Endodermal cell (in vitro differentiated cells): ENCODE results near the gene IKBIP. TPM values are rescaled to one million over a fixed set of nuclear protein-coding genes. Genes with fewer than 3 reads are reported as not detected.

Source experiments
- DNase-seq: peaks from one replicate; pipeline ENCODE4 v3.0.0-alpha.2; 2017
- H3K27ac ChIP-seq: 2 replicates; pipeline ENCODE4 v1.5.1; 2013; ENCODE audit warnings: mild to moderate bottlenecking, low read depth, low read length, moderate library complexity
- H3K27me3 ChIP-seq: 2 replicates; pipeline ENCODE4 v1.6.1; 2013; ENCODE audit warnings: mild to moderate bottlenecking, low read length, moderate library complexity; ENCODE audit not compliant: insufficient read depth, control insufficient read depth, poor library complexity, severe bottlenecking
- H3K36me3 ChIP-seq: 2 replicates; pipeline ENCODE4 v1.7.0; 2013; ENCODE audit warnings: mild to moderate bottlenecking, low read length, moderate library complexity; ENCODE audit not compliant: control insufficient read depth, insufficient read depth
- H3K4me1 ChIP-seq: one replicate; pipeline ENCODE4 v1.7.0; 2013; ENCODE audit warnings: low read length; ENCODE audit not compliant: control insufficient read depth, insufficient read depth
- H3K4me3 ChIP-seq: 2 replicates; pipeline ENCODE4 v1.5.1; 2013; ENCODE audit warnings: mild to moderate bottlenecking, low read length, moderate library complexity
- H3K9ac ChIP-seq: 2 replicates; pipeline ENCODE4 v1.6.1; 2013; ENCODE audit warnings: mild to moderate bottlenecking, low read length, moderate library complexity; ENCODE audit not compliant: poor library complexity, severe bottlenecking; ENCODE audit errors: extremely low read depth
- H3K9me3 ChIP-seq: 2 replicates; pipeline ENCODE4 v1.6.1; 2013; ENCODE audit warnings: mild to moderate bottlenecking, low read length, moderate library complexity; ENCODE audit not compliant: control insufficient read depth
- H3K27ac Mint-ChIP-seq: 2 replicates; pipeline ENCODE4 v1.8.0; 2020; ENCODE audit warnings: mixed read lengths
- H3K27me3 Mint-ChIP-seq: 2 replicates; pipeline ENCODE4 v1.8.0; 2021; ENCODE audit warnings: mild to moderate bottlenecking, mixed read lengths; ENCODE audit not compliant: insufficient read depth
- H3K36me3 Mint-ChIP-seq: 2 replicates; pipeline ENCODE4 v1.8.0; 2020; ENCODE audit warnings: low read depth, mixed read lengths
- H3K4me1 Mint-ChIP-seq: 2 replicates; pipeline ENCODE4 v1.8.0; 2020; ENCODE audit warnings: mixed read lengths
- H3K4me3 Mint-ChIP-seq: 2 replicates; pipeline ENCODE4 v1.8.0; 2020; ENCODE audit warnings: mild to moderate bottlenecking, moderate library complexity, mixed read lengths
- H3K9me3 Mint-ChIP-seq: 2 replicates; pipeline ENCODE4 v1.8.0; 2020; ENCODE audit warnings: mild to moderate bottlenecking, mixed read lengths
- CTCF ChIP-seq: fragments of 200-600 bp; sonication (generic); conservative IDR thresholded peaks from 2 replicates; pipeline ENCODE4 v1.5.0; 2021; ENCODE audit warnings: antibody characterized with exemption, mild to moderate bottlenecking
- WGBS, 2 experiments: methylation state at CpG; one replicate each; pipeline versions ENCODE4 v1.1.5 to v1.1.7; 2013; ENCODE audit warnings: missing lambda C conversion rate in 2 of 2, mixed read lengths in 1 of 2; ENCODE audit not compliant: insufficient coverage in 1 of 2, insufficient read length in 1 of 2; 5-methylcytosine and 5-hydroxymethylcytosine counted together
- total RNA-seq, 2 donors: library from RNA; stranded (reverse); fragmentation: NEBNext Ultra II Directional in 1 of 2; extraction: Animal tissue kit (Norgen Biotek cat#: 25700) in 1 of 2; gene quantifications; 2 replicates in 1 of 2; 3 replicates in 1 of 2; pipeline ENCODE4 v1.2.1, GENCODE V29; 2021

The IKBIP gene
- total RNA-seq, 2 donors from 2014 or later: 10.6 to 16.3 TPM

GRCh38 chr12:98671459-98671858 is 26.9 kb upstream of the IKBIP start:
- Histone ChIP-seq H3K4me3 (no peak overlapping the region), H3K4me1 (no peaks in the 10 kb centered on the region), H3K36me3 (peaks cover 74% of the 10 kb centered on the region), H3K27ac (no peak overlapping the region), H3K9me3 (no peaks in the 10 kb centered on the region), H3K27me3 (no peaks in the 10 kb centered on the region), H3K9ac (no peak overlapping the region)
- DNase-seq: no peak
- Mint-ChIP-seq H3K36me3 (peaks cover 44% of the 10 kb centered on the region), H3K27ac (no peak overlapping the region), H3K4me1 (no peaks in the 10 kb centered on the region), H3K9me3 (no peaks in the 10 kb centered on the region), H3K27me3 (no peaks in the 10 kb centered on the region), H3K4me3 (no peak overlapping the region)
- no peak for TF ChIP-seq CTCF
- 93 to 97% methylated on average over 7 of the region's 7 CpGs for WGBS, 2 experiments

GRCh38 chr12:98669751-98670150 is 25.2 kb upstream of the IKBIP start:
- Histone ChIP-seq H3K9me3 (no peaks in the 10 kb centered on the region), H3K27ac (no peak overlapping the region), H3K4me3 (no peak overlapping the region), H3K27me3 (no peaks in the 10 kb centered on the region), H3K36me3 (peaks cover 78% of the 10 kb centered on the region), H3K4me1 (no peaks in the 10 kb centered on the region), H3K9ac (no peak overlapping the region)
- WGBS, 2 experiments: 93 to 94% methylated on average over 3 of the region's 3 CpGs
- Mint-ChIP-seq H3K4me1 (no peaks in the 10 kb centered on the region), H3K36me3 (peaks cover 48% of the 10 kb centered on the region), H3K4me3 (no peak overlapping the region), H3K27me3 (no peaks in the 10 kb centered on the region), H3K9me3 (no peaks in the 10 kb centered on the region), H3K27ac (no peak overlapping the region)
- no peak for TF ChIP-seq CTCF
- no peak for DNase-seq

GRCh38 chr12:98660521-98660920 is 15.9 kb upstream of the IKBIP start:
- Histone ChIP-seq H3K9ac (no peak overlapping the region), H3K9me3 (no peaks in the 10 kb centered on the region), H3K27me3 (no peaks in the 10 kb centered on the region), H3K36me3 (peaks cover 80% of the 10 kb centered on the region), H3K27ac (no peak overlapping the region), H3K4me3 (no peak overlapping the region), H3K4me1 (no peaks in the 10 kb centered on the region)
- no peak overlapping the region for H3K27ac Mint-ChIP-seq
- no peak for DNase-seq
- H3K4me1 Mint-ChIP-seq: no peaks in the 10 kb centered on the region
- H3K4me3 Mint-ChIP-seq: no peak overlapping the region
- H3K27me3 Mint-ChIP-seq: no peaks in the 10 kb centered on the region
- H3K36me3 Mint-ChIP-seq: peaks cover 47% of the 10 kb centered on the region
- no peaks in the 10 kb centered on the region for H3K9me3 Mint-ChIP-seq
- TF ChIP-seq CTCF: no peak
